ENCODE results near the gene SHE. TPM values are rescaled to one million over a fixed set of nuclear protein-coding genes. Genes with fewer than 3 reads are reported as not detected.

SHE gene
- total RNA-seq, 1 experiment from 2014 or later: not detected

DNA sequence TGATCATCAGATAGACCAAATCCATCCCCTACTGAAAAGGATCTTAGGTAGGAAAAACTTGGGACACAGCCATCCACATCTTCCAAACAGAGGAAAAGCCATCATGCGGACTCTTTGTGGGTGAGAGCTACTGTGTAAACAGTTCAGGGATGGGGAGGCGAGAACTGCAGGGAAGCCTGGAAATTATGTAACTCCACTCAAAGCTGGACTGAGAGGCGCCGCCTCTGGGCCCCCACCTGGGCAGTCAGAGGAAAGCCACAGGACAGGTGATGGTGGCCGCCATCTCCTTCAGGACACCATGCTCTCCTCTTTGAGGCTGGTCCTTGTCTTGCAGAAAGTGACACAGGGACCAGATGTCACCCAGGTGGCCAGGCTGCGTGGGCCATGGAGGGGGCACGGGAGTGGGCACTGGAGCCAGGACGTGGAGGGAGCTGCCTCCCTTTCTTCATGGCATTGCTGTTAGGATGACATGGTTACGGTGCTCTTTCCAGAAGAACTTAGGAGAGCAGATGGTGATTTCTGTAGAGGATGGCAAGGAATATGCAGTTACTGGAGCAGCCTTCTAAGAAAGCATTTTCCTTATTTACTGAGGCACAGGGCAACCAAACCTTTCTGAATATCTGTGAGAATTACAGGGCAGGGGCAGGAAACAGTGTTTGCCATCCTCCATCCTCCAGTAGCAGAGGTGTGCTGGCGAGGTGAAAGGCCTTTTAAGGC, 32.2 kb downstream of the SHE start:
- CTCF ChIA-PET: interaction anchor here (0.5 to 0.6 kb wide), 2 partner anchors 66 to 1112 kb away, joined by 4 read pairs; no protein-coding TSS in a partner anchor
- intact Hi-C loops (cut with micrococcal nuclease; ENCODE audit: unreplicated experiment): no loop called here
- BruUV-seq (replicated peaks): no TSS peak
- no peaks in the 10 kb centered on the region for H3K36me3 Mint-ChIP-seq (ENCODE audit: insufficient read depth, unreplicated experiment)
- TF ChIP-seq CTCF (IDR thresholded peaks at IDR 0.05; ENCODE audit: unreplicated experiment): no peak
- no peaks in the 10 kb centered on the region for H3K9me3 Mint-ChIP-seq (ENCODE audit: low read depth, unreplicated experiment)
- no peaks in the 10 kb centered on the region for H3K27me3 Mint-ChIP-seq (ENCODE audit: unreplicated experiment)
- peaks cover 6% of the 10 kb centered on the region for H3K4me1 Mint-ChIP-seq (ENCODE audit: low read depth, unreplicated experiment)
- H3K4me3 Mint-ChIP-seq (ENCODE audit: low read depth, unreplicated experiment): no peak overlapping the region
- no peak overlapping the region for H3K27ac Mint-ChIP-seq (ENCODE audit: unreplicated experiment)
- no peak for DNase-seq

DNA sequence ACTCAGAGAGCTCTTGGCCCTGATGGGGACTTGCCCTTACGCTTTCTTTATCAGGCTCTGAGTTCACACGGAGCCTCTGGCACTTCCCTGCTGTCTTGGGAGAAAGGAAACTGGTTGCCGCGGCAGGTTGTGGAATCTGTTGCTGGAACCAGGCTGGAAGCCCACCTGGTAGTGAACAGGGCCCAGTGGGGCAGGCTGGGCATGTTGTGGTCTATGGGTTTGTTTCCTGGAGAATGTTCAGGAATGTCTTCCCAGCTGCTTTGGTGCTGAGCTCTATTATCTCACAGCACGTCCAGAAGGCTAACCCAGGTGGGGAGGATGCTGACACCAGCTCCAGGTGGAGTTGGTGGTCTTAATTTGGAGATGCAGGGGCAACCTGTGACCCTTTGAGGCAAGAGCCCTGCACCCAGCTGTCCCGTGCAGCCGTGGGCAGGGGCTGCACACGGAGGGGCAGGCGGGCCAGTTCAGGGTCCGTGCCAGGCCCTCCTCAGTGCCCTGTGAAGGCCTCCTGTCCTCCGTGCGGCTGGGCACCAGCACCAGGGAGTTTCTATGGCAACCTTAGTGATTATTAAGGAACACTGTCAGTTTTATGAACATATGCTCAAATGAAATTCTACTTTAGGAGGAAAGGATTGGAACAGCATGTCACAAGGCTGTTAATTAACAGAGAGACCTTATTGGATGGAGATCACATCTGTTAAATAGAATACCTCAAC, 33.5 kb downstream of the SHE start:
- CTCF ChIA-PET: interaction anchor here (0.6 to 1.4 kb wide), 4 partner anchors 8 to 114 kb away, joined by 3 read pairs; no protein-coding TSS in a partner anchor
- H3K27me3 Mint-ChIP-seq (ENCODE audit: unreplicated experiment): no peaks in the 10 kb centered on the region
- no peaks in the 10 kb centered on the region for H3K9me3 Mint-ChIP-seq (ENCODE audit: low read depth, unreplicated experiment)
- intact Hi-C loops (cut with micrococcal nuclease; ENCODE audit: unreplicated experiment): no loop called here
- DNase-seq: no peak
- BruUV-seq (replicated peaks): no TSS peak
- H3K27ac Mint-ChIP-seq (ENCODE audit: unreplicated experiment): no peak overlapping the region
- H3K4me3 Mint-ChIP-seq (ENCODE audit: low read depth, unreplicated experiment): no peak overlapping the region
- no peaks in the 10 kb centered on the region for H3K36me3 Mint-ChIP-seq (ENCODE audit: insufficient read depth, unreplicated experiment)
- no peak for TF ChIP-seq CTCF (IDR thresholded peaks at IDR 0.05; ENCODE audit: unreplicated experiment)
- no peaks in the 10 kb centered on the region for H3K4me1 Mint-ChIP-seq (ENCODE audit: low read depth, unreplicated experiment)

GRCh38 chr1:154467434-154468102, 34.6 kb downstream of the SHE start:
- DNase-seq: no peak
- Mint-ChIP-seq H3K4me3 (ENCODE audit: low read depth, unreplicated experiment) (no peak overlapping the region), H3K9me3 (ENCODE audit: low read depth, unreplicated experiment) (no peaks in the 10 kb centered on the region), H3K4me1 (ENCODE audit: low read depth, unreplicated experiment) (peaks cover 8% of the 10 kb centered on the region), H3K36me3 (ENCODE audit: insufficient read depth, unreplicated experiment) (no peaks in the 10 kb centered on the region), H3K27me3 (ENCODE audit: unreplicated experiment) (no peaks in the 10 kb centered on the region), H3K27ac (ENCODE audit: unreplicated experiment) (no peak overlapping the region)
- CTCF ChIA-PET: interaction anchor here (1.2 to 1.4 kb wide), 3 partner anchors 9 to 67 kb away, joined by 3 read pairs; no protein-coding TSS in a partner anchor
- TF ChIP-seq CTCF (IDR thresholded peaks at IDR 0.05; ENCODE audit: unreplicated experiment): no peak
- no TSS peak for BruUV-seq (replicated peaks)
- intact Hi-C loops (cut with micrococcal nuclease; ENCODE audit: unreplicated experiment): no loop called here

GRCh38 chr1:154466921-154467417, 35.2 kb downstream of the SHE start:
- Mint-ChIP-seq H3K27ac (ENCODE audit: unreplicated experiment) (no peak overlapping the region), H3K4me3 (ENCODE audit: low read depth, unreplicated experiment) (no peak overlapping the region), H3K4me1 (ENCODE audit: low read depth, unreplicated experiment) (peaks cover 8% of the 10 kb centered on the region), H3K36me3 (ENCODE audit: insufficient read depth, unreplicated experiment) (no peaks in the 10 kb centered on the region), H3K27me3 (ENCODE audit: unreplicated experiment) (no peaks in the 10 kb centered on the region), H3K9me3 (ENCODE audit: low read depth, unreplicated experiment) (no peaks in the 10 kb centered on the region)
- no TSS peak for BruUV-seq (replicated peaks)
- no peak for DNase-seq
- no peak for TF ChIP-seq CTCF (IDR thresholded peaks at IDR 0.05; ENCODE audit: unreplicated experiment)
- intact Hi-C loops (cut with micrococcal nuclease; ENCODE audit: unreplicated experiment): no loop called here
- CTCF ChIA-PET: interaction anchor here (1.4 kb wide), 1 partner anchor 67 kb away, joined by 3 read pairs; no protein-coding TSS in a partner anchor

Data from Calu3 (cell line).